B cell (primary cell): ENCODE results near the gene GNLY.

Source experiments
- EZH2 ChIP-seq: IDR thresholded peaks from 2 replicates; pipeline ENCODE4 v1.6.1; 2012; ENCODE audit warnings: borderline replicate concordance, low read depth, mild to moderate bottlenecking, moderate library complexity, low read length; ENCODE audit not compliant: insufficient read depth, poor library complexity, severe bottlenecking
- TF ChIP-seq, protein P1 (sequence below): fragments of 200-600 bp; IDR thresholded peaks from one replicate; pipeline ENCODE4 v1.8.0; 2022; ENCODE audit warnings: antibody characterized with exemption, mild to moderate bottlenecking

DNA sequence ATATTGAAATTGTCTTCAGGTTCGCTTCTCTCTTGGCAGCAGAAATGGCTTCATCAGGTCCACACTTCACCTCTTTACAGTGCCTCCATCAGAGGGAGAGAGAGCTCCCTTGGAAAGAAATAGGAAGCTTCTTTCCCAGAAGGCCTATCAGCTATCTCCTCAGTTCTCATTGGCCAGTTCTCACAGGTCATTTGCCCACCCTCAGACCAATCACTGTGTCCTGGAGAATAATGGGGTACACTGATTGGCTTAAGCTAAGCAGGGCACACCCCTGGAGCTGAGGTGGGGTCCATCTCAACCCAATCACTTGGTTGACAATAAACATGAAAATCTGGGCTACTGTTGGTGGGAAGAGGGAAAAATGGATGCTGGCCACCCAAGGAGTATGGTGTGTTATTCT is 5.2 kb downstream of the GNLY start:
- TF ChIP-seq, protein P1, sequence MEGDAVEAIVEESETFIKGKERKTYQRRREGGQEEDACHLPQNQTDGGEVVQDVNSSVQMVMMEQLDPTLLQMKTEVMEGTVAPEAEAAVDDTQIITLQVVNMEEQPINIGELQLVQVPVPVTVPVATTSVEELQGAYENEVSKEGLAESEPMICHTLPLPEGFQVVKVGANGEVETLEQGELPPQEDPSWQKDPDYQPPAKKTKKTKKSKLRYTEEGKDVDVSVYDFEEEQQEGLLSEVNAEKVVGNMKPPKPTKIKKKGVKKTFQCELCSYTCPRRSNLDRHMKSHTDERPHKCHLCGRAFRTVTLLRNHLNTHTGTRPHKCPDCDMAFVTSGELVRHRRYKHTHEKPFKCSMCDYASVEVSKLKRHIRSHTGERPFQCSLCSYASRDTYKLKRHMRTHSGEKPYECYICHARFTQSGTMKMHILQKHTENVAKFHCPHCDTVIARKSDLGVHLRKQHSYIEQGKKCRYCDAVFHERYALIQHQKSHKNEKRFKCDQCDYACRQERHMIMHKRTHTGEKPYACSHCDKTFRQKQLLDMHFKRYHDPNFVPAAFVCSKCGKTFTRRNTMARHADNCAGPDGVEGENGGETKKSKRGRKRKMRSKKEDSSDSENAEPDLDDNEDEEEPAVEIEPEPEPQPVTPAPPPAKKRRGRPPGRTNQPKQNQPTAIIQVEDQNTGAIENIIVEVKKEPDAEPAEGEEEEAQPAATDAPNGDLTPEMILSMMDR: no peak
- no peak for TF ChIP-seq EZH2
